ENCODE measurements around the gene HDHD5.

Gene HDHD5

DNA sequence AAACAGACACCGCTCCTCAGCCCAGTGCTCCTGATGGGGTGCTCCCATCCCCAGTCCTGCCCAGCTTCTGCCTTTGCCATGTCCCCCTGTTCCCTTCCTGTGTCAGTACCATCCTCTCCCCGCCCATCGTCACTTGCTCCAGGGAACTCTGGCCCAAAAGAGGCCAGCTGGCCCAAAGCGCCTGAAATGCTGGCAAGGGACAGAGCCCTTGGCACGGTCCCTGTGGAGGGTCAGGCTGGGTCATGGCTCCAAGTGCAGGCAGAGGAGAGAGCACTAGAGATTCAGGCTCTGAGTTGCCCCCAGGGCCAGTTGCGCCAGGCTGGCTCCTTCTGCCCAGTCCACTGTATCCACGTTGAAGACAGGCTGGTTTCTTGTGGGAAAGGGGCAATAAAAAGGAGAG is 8.4 kb upstream of the HDHD5 start:
- DNase-seq (no peak), ATAC-seq (ENCODE audit: insufficient read depth, low read depth) (no peak)
- Histone ChIP-seq H3K4me1 (ENCODE audit: insufficient read depth, low read length) (peaks cover 15% of the 10 kb centered on the region), H3K79me2 (ENCODE audit: insufficient read depth, low read length) (no peaks in the 10 kb centered on the region), H3K27me3 (ENCODE audit: insufficient read depth, low read length, poor library complexity) (peaks cover 5% of the 10 kb centered on the region), H3K27ac (ENCODE audit: low read length) (no peak overlapping the region), H4K20me1 (ENCODE audit: insufficient read depth, low read length) (no peaks in the 10 kb centered on the region; the same call in 1 of the 2 replicates), H3K4me2 (ENCODE audit: insufficient read depth, low read length) (no peak overlapping the region), H2AFZ (ENCODE audit: low read depth, low read length) (no peak overlapping the region), H3K36me3 (ENCODE audit: insufficient read depth, low read length) (no peaks in the 10 kb centered on the region), H3K4me3 (ENCODE audit: low read depth in 1 of 2, low read length in 2 of 2) (no peak overlapping the region), H3K9me3 (ENCODE audit: insufficient read depth, low read length, severe bottlenecking) (no peaks in the 10 kb centered on the region), H3K9ac (ENCODE audit: low read depth, low read length) (no peak overlapping the region)
- no peak for TF ChIP-seq EZH2 (IDR thresholded peaks at IDR 0.05; ENCODE audit: borderline replicate concordance, low read depth, low read length, severe bottlenecking)

DNA sequence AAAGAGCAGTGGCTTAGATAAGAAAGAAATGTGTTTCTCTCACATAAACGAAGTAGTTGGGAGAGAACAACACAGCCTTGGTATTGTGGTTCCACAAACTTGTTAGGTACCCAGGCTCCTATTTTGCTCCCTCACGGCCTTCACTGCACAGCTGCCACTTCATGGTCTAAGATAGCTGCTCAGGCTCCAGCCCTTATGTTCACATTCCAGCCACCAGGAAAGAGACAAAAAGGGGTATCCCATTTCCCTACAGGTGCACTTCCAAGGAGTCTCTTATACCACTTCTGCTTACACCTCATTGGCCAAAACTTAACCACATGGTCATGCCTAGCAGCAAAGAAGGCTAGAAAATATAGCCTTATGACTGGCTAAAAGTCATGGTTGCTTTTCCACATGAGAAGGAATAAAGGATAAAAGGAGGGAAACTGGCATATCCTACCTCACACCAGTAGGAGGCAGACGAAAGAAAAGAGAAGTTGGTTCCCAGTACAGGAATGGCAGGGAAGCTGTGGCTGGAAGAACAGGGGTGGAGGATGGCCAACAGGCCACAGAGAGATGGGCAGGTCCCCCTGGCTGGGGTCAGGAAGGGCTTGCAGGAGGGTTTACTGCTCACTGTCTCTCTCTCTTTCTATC is 5.4 kb upstream of the HDHD5 start:
- Histone ChIP-seq H3K9me3 (ENCODE audit: insufficient read depth, low read length, severe bottlenecking) (no peaks in the 10 kb centered on the region), H4K20me1 (ENCODE audit: insufficient read depth, low read length) (no peaks in the 10 kb centered on the region; the same call in 1 of the 2 replicates), H3K79me2 (ENCODE audit: insufficient read depth, low read length) (no peaks in the 10 kb centered on the region), H3K9ac (ENCODE audit: low read depth, low read length) (no peak overlapping the region), H3K4me3 (ENCODE audit: low read depth in 1 of 2, low read length in 2 of 2) (no peak overlapping the region), H2AFZ (ENCODE audit: low read depth, low read length) (no peak overlapping the region), H3K36me3 (ENCODE audit: insufficient read depth, low read length) (no peaks in the 10 kb centered on the region), H3K27me3 (ENCODE audit: insufficient read depth, low read length, poor library complexity) (peaks cover 5% of the 10 kb centered on the region), H3K4me2 (ENCODE audit: insufficient read depth, low read length) (no peak overlapping the region), H3K27ac (ENCODE audit: low read length) (no peak overlapping the region), H3K4me1 (ENCODE audit: insufficient read depth, low read length) (no peaks in the 10 kb centered on the region)
- no peak for ATAC-seq (ENCODE audit: insufficient read depth, low read depth)
- TF ChIP-seq, protein P1, sequence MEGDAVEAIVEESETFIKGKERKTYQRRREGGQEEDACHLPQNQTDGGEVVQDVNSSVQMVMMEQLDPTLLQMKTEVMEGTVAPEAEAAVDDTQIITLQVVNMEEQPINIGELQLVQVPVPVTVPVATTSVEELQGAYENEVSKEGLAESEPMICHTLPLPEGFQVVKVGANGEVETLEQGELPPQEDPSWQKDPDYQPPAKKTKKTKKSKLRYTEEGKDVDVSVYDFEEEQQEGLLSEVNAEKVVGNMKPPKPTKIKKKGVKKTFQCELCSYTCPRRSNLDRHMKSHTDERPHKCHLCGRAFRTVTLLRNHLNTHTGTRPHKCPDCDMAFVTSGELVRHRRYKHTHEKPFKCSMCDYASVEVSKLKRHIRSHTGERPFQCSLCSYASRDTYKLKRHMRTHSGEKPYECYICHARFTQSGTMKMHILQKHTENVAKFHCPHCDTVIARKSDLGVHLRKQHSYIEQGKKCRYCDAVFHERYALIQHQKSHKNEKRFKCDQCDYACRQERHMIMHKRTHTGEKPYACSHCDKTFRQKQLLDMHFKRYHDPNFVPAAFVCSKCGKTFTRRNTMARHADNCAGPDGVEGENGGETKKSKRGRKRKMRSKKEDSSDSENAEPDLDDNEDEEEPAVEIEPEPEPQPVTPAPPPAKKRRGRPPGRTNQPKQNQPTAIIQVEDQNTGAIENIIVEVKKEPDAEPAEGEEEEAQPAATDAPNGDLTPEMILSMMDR (IDR thresholded peaks at IDR 0.05; ENCODE audit: borderline replicate concordance, extremely low read depth, low read length, poor library complexity, severe bottlenecking) = peak; percentile 40
- TF ChIP-seq EZH2 (IDR thresholded peaks at IDR 0.05; ENCODE audit: borderline replicate concordance, low read depth, low read length, severe bottlenecking) = no peak
- no peak for DNase-seq

DNA sequence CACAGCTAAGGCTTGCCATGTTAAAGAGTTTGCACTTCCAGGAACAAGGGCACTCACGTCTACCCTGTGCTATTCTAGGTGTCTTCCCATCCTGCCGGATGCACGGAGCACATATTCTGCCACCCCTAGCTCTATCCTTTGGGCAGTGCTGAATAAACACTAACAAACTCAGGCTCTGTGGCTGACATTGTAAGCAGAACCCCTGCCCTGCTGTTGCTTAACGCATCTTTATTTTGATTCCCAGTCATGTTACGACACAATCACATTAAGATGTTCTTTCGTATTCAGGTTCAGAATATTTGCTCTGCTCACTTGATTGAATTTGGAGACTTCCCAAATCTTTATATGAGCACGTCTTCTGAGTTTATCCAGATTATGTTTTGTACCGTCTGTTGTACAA is 3.7 kb upstream of the HDHD5 start:
- no peaks in the 10 kb centered on the region for H3K9me3 ChIP-seq (ENCODE audit: insufficient read depth, low read length, severe bottlenecking)
- H2AFZ ChIP-seq (ENCODE audit: low read depth, low read length) = no peak overlapping the region
- no peak overlapping the region for H3K9ac ChIP-seq (ENCODE audit: low read depth, low read length)
- no peak overlapping the region for H3K4me2 ChIP-seq (ENCODE audit: insufficient read depth, low read length)
- no peaks in the 10 kb centered on the region for H3K36me3 ChIP-seq (ENCODE audit: insufficient read depth, low read length)
- H3K4me3 ChIP-seq (ENCODE audit: low read depth in 1 of 2, low read length in 2 of 2) = no peak overlapping the region
- H3K27me3 ChIP-seq (ENCODE audit: insufficient read depth, low read length, poor library complexity) = no peaks in the 10 kb centered on the region
- DNase-seq (no peak), ATAC-seq (ENCODE audit: insufficient read depth, low read depth) (no peak)
- no peaks in the 10 kb centered on the region for H3K4me1 ChIP-seq (ENCODE audit: insufficient read depth, low read length)
- no peak for TF ChIP-seq EZH2 (IDR thresholded peaks at IDR 0.05; ENCODE audit: borderline replicate concordance, low read depth, low read length, severe bottlenecking)
- TF ChIP-seq, protein P1 (IDR thresholded peaks at IDR 0.05; ENCODE audit: borderline replicate concordance, extremely low read depth, low read length, poor library complexity, severe bottlenecking) = no peak
- no peaks in the 10 kb centered on the region for H3K79me2 ChIP-seq (ENCODE audit: insufficient read depth, low read length)
- H4K20me1 ChIP-seq (ENCODE audit: insufficient read depth, low read length) = no peaks in the 10 kb centered on the region; the same call in 1 of the 2 replicates
- H3K27ac ChIP-seq (ENCODE audit: low read length) = no peak overlapping the region

DNA sequence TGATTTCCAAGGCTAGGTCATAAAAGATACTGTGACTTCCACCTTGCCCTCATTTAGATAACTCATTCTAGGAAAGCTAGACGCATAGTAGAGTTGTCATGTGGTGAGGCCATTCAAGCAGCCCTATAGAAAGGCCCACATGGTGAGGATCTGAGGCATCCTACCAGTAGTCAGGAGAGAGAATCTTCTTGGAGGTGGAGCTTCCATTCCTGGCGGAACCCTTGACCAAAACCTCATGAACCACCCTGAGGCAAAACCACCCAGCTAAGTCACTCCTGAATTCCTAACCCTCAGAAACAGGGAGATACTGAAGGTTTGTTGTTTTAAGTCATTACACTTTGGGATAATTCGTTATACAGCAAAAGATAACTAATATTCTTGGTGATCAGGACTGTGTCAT is 2.9 kb upstream of the HDHD5 start:
- no peak for ATAC-seq (ENCODE audit: insufficient read depth, low read depth)
- Histone ChIP-seq H3K79me2 (ENCODE audit: insufficient read depth, low read length) (no peaks in the 10 kb centered on the region), H2AFZ (ENCODE audit: low read depth, low read length) (no peak overlapping the region), H3K27ac (ENCODE audit: low read length) (no peak overlapping the region), H3K36me3 (ENCODE audit: insufficient read depth, low read length) (no peaks in the 10 kb centered on the region), H3K4me2 (ENCODE audit: insufficient read depth, low read length) (no peak overlapping the region), H3K9me3 (ENCODE audit: insufficient read depth, low read length, severe bottlenecking) (no peaks in the 10 kb centered on the region), H3K9ac (ENCODE audit: low read depth, low read length) (no peak overlapping the region), H3K27me3 (ENCODE audit: insufficient read depth, low read length, poor library complexity) (no peaks in the 10 kb centered on the region), H4K20me1 (ENCODE audit: insufficient read depth, low read length) (no peaks in the 10 kb centered on the region; the same call in 1 of the 2 replicates), H3K4me1 (ENCODE audit: insufficient read depth, low read length) (no peaks in the 10 kb centered on the region), H3K4me3 (ENCODE audit: low read depth in 1 of 2, low read length in 2 of 2) (no peak overlapping the region)
- TF ChIP-seq, protein P1 (IDR thresholded peaks at IDR 0.05; ENCODE audit: borderline replicate concordance, extremely low read depth, low read length, poor library complexity, severe bottlenecking) = no peak
- no peak for TF ChIP-seq EZH2 (IDR thresholded peaks at IDR 0.05; ENCODE audit: borderline replicate concordance, low read depth, low read length, severe bottlenecking)
- no peak for DNase-seq

All from DND-41 (cell line).